ENCODE results near the gene SMARCE1.

DNA sequence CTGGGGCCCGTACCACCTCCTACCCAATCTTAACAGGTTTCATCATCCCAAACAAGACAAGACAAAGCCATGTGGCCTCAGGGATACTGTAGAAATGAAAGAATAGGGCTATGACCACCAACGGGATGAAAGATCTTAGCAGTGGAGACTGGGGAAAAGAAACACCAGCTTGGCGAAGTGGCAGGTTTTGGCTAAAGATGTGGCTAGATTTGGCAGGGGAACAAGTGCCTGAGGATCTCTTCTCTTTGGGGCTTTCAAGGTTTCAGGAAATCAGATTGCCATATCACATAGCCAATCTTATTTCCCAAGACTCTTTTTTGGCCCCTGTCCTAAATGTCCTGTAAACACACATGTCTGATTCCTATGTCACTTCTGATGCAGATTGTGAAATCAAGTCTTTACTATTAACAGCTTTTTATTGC is 49.0 kb upstream of the SMARCE1 start:
- TF ChIP-seq, protein P1, sequence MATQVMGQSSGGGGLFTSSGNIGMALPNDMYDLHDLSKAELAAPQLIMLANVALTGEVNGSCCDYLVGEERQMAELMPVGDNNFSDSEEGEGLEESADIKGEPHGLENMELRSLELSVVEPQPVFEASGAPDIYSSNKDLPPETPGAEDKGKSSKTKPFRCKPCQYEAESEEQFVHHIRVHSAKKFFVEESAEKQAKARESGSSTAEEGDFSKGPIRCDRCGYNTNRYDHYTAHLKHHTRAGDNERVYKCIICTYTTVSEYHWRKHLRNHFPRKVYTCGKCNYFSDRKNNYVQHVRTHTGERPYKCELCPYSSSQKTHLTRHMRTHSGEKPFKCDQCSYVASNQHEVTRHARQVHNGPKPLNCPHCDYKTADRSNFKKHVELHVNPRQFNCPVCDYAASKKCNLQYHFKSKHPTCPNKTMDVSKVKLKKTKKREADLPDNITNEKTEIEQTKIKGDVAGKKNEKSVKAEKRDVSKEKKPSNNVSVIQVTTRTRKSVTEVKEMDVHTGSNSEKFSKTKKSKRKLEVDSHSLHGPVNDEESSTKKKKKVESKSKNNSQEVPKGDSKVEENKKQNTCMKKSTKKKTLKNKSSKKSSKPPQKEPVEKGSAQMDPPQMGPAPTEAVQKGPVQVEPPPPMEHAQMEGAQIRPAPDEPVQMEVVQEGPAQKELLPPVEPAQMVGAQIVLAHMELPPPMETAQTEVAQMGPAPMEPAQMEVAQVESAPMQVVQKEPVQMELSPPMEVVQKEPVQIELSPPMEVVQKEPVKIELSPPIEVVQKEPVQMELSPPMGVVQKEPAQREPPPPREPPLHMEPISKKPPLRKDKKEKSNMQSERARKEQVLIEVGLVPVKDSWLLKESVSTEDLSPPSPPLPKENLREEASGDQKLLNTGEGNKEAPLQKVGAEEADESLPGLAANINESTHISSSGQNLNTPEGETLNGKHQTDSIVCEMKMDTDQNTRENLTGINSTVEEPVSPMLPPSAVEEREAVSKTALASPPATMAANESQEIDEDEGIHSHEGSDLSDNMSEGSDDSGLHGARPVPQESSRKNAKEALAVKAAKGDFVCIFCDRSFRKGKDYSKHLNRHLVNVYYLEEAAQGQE (IDR thresholded peaks at IDR 0.05; ENCODE audit: borderline replicate concordance), result no peak
- TF ChIP-seq EZH2 (IDR thresholded peaks at IDR 0.05; ENCODE audit: borderline replicate concordance, insufficient read depth, low read length, poor library complexity, severe bottlenecking), result no peak
- TF ChIP-seq, protein P2, sequence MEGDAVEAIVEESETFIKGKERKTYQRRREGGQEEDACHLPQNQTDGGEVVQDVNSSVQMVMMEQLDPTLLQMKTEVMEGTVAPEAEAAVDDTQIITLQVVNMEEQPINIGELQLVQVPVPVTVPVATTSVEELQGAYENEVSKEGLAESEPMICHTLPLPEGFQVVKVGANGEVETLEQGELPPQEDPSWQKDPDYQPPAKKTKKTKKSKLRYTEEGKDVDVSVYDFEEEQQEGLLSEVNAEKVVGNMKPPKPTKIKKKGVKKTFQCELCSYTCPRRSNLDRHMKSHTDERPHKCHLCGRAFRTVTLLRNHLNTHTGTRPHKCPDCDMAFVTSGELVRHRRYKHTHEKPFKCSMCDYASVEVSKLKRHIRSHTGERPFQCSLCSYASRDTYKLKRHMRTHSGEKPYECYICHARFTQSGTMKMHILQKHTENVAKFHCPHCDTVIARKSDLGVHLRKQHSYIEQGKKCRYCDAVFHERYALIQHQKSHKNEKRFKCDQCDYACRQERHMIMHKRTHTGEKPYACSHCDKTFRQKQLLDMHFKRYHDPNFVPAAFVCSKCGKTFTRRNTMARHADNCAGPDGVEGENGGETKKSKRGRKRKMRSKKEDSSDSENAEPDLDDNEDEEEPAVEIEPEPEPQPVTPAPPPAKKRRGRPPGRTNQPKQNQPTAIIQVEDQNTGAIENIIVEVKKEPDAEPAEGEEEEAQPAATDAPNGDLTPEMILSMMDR (IDR thresholded peaks at IDR 0.05; ENCODE audit: poor library complexity, severe bottlenecking), result no peak
